GM21737 (cell line): ENCODE results near the gene SLC19A2.

Experiments used
- ATAC-seq: cut with Tn5 transposase; IDR thresholded peaks from one replicate; pipeline ENCODE4 v1.9.1; 2021; ENCODE audit warnings: mild to moderate bottlenecking, moderate library complexity; ENCODE audit not compliant: unreplicated experiment

The SLC19A2 gene

GRCh38 chr1:169478094-169478672 lies 7.6 kb downstream of the SLC19A2 start:
- ATAC-seq: no peak

DNA sequence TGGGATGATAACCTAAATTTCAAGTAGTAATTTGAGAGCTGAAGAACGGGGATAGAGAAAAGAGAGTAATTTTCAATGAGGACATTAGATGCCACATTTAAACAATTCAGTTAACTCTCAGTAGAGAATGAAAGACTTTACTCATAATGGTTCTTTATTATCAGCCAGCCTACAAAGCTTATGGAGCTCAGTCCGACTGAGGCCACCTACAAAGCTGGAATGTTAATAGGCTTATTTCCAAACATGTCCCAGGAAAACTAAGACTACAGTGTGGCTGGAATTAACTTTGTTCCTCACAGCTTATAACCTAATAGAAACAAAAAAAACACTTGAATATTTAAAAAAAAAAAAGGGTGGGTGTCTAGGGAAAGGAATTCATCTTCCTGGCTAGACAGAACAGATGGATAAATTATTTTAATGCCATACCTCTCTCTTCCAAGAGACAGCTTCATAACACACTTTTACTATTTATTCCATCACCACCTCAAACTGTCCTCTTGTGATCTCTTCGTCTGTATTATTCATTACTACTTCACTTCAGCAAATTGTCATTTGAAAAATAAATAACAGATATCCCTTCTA lies 9.8 kb downstream of the SLC19A2 start:
- no peak for ATAC-seq

- ATAC-seq: no peak
Measured at GRCh38 chr1:169474302-169474995, 11.3 kb downstream of the SLC19A2 start.

- ATAC-seq: no peak
Measured at GRCh38 chr1:169473347-169473746, 12.4 kb downstream of the SLC19A2 start.

GRCh38 chr1:169472738-169473137 lies 13.0 kb downstream of the SLC19A2 start:
- no peak for ATAC-seq

GRCh38 chr1:169468982-169469381 lies 16.8 kb downstream of the SLC19A2 start:
- no peak for ATAC-seq

- no peak for ATAC-seq
Measured at GRCh38 chr1:169466259-169467230, 19.2 kb downstream of the SLC19A2 start.

DNA sequence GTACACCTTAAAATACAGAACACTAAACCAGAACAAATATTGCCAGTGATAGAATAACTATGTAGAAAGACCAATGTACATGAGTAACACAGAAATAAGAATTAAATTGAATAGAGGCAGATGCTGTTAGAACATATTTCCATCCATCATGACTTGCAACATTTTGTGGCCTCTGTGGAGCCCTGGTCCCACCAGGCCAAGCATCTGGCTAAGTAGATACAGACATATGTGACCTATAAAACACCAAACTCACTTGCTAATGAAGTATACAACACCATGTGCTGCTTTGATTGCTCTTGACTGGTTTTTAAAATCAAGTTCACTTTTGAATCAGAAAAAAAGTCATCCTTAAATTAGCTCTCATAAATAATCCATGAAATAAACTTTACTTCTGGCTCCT lies 20.5 kb downstream of the SLC19A2 start:
- no peak for ATAC-seq

- ATAC-seq: no peak
Measured at GRCh38 chr1:169462385-169462784, 23.4 kb downstream of the SLC19A2 start.

- no peak for ATAC-seq
Measured at GRCh38 chr1:169461390-169462000, 24.2 kb downstream of the SLC19A2 start.

DNA sequence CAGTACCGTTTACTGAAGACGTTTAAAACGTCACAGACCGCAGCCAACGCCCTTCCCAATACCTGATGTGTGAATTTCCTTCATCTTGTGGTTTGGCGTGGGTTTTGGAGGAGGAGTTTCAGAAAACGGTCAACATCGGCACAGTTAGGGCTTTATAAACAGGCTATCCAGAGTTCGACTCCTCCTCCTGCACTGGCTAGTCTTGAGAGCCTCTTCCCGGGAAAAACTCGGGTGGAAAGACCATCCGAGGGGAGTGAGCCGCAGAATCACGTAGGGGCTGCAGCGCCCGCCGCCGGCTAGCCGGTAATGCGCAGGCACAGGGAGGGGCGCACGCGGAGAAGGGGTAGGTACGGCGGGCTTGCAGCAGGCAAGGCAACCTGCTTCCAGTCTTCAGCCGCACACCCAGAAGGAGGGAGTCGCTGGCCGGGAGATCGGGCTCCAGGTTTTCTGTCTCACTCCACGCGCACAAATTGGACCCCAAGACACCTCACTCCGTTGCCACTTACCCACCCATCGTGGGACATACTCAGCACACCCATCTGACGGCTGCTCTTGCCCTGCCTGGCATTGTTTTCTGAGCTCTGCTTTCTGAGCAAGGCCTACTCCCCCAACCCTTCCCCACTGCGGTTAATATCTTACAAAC lies 25.4 kb downstream of the SLC19A2 start:
- no peak for ATAC-seq

DNA sequence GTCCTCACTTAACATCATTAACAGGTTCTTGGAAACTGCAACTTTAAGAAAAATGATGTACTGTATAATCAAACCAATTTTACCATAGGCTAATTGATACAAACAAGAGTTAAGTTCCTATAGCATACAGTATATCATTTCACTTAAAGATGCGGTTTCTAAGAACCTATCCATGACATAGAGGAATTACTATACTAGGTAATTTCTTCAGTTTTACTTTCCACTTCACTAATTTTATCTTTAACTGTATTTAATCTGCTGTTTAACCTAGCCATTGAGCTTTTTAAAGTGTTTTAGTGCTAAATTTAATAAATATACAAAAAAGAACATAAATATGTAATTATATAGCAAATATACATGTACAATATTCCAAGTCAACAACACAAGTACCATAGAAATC lies 28.3 kb downstream of the SLC19A2 start:
- ATAC-seq: no peak

GRCh38 chr1:169456029-169456428 lies 29.7 kb downstream of the SLC19A2 start:
- ATAC-seq: no peak

DNA sequence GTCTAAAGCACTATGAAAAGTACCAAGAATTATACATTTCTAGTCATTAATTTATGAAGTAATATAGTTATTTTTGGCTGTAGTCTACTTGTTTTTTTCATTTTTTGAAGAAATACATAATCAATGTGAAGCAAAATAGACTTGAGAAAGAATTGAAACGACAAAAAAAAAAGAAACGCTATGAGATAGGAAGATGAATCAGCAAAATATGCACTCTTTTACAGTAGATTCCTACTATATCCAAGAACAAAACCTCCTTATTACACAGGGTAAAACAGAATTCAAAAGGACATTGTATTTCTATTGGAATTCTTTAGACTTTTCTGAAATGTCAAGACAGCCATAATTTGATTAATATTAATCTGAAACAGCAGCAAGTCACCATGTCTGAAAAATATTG lies 32.8 kb downstream of the SLC19A2 start:
- no peak for ATAC-seq

- no peak for ATAC-seq
Measured at GRCh38 chr1:169451218-169451824, 34.4 kb downstream of the SLC19A2 start.

- no peak for ATAC-seq
Measured at GRCh38 chr1:169443923-169444322, 41.8 kb downstream of the SLC19A2 start.

GRCh38 chr1:169427081-169427641 lies 58.6 kb downstream of the SLC19A2 start, which contains the start of gene CCDC181:
Gene CCDC181 (minus strand): TSS chr1:169427474. CDS start chr1:169424927, 2,547 bp downstream.
- ATAC-seq: no peak

- no peak for ATAC-seq
Measured at GRCh38 chr1:169426174-169426705, 59.5 kb downstream of the SLC19A2 start.

DNA sequence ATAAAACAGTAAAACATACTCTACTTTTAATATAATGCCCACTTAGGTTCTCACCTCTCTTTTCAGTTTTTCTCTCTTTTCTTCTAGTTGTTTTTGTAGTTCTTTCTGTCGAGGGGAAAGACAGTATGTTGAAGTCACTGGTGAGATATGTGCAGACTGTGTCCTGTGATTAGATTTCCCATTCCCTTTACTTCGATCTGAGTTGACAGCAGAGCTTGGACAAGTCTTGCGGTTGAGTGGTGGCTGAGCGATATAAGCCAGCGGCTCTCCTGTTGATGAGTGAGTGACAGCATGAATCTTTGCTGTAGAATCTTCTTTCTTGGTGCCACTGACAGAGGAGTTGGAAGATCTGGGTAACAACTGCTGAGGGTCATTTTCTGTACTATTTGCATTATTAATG lies 64.4 kb downstream of the SLC19A2 start:
- no peak for ATAC-seq
